CD4-positive, alpha-beta T cell treated with Interleukin-6 at 100 ng/mL for 8 hours (primary cell): ENCODE data around the gene CFAP157.

Experiments
- DNase-seq: peaks from one replicate; pipeline ENCODE4 v3.0.0-alpha.2; 2020; ENCODE audit warnings: mixed read lengths, low spot score

Gene CFAP157

DNA sequence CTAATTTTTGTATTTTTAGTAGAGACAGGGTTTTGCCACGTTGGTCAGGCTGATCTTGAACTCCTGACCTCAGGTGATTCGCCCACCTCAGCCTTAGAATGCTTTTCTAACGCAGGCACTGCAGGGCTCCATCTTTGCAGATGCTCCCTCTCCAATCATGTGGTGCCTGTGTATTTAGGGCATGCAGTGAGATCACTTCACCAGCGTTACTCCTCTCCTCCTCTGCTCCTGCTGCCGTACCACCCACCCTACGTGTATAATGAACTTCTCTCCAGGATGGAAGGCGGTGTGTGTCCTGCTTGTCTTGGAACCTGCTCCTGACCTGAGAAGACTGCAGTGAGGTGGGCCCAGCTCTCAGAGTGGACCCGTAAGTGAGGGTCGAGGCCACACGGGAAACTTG lies 13.6 kb upstream of the CFAP157 start:
- no peak for DNase-seq

GRCh38 chr9:127693697-127694096 lies 13.1 kb upstream of the CFAP157 start:
- no peak for DNase-seq

- no peak for DNase-seq
Observed at GRCh38 chr9:127694890-127695720, 11.7 kb upstream of the CFAP157 start.

DNA sequence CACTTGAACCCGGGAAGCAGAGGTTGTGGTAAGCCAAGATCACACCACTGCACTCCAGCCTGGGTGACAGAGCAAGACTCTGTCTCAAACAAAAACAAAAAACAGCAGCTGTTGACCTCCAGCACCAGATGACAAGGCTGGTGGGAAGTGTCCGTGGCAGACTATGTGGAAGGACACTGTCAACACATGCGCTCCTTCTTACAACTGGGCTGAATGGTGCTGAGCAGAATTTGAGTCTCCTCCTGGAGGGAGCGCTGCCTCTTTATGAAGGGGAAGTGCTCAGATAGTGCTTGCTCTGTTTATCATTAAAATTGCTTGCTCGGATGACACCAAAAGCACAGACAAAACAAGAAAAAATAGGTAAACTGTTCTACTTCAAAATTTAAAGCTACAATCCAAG lies 9.2 kb upstream of the CFAP157 start:
- no peak for DNase-seq

- no peak for DNase-seq
Observed at GRCh38 chr9:127698386-127698785, 8.4 kb upstream of the CFAP157 start.

- peak; percentile 86 for DNase-seq
Observed at GRCh38 chr9:127698985-127699670, 7.7 kb upstream of the CFAP157 start.

DNA sequence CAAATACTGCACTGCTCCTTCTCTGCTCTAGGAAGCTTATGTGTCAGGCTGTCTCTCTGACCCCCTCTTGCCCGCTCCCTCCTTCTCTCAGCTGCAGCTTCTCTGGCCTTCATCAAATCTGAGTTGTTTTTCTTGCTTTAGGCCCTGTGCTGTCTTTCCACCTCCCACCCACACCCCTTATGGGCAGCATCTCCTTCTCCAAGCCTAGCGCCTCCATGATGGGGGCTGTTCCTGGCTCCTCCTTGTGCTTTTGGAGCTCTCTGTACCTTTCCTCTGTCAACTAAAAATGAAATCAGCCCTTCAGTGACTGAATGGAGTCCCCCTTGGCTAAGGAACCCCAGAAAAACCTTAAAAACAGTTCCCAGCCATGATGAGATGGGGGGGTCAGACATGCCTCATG lies 6.6 kb upstream of the CFAP157 start:
- no peak for DNase-seq

DNA sequence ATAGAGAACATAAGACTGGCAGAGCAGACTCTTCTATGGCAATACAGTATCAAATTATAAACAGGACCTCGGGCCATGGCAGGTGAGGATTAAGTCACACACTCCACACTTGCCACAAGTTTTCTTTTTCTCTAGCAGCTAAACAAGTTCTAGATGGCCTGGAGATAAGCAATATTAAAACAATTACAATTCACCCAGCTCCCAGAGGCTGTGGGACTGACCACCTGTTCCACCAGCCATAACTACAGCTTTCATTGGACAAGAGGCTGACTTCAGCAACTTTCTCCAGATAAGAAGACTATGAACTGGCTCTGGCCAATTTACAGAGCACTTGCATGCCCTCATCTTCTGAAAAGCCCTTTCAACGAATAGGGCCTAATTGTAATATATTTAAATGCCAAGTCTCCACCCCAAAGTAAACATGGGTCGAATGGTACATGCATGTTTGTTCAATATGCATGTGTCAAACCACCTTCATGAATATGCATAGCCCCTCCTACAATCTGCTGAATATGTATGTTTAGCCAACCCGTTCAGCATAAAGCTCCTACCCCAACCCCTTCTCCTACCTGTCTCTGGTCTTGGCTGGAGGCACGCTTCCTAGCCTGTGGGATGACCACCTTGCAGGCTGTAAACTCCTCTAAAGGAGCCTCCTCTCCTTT lies 6.1 kb upstream of the CFAP157 start:
- DNase-seq, result no peak

- no peak for DNase-seq
Observed at GRCh38 chr9:127703289-127703946, 3.4 kb upstream of the CFAP157 start.

DNA sequence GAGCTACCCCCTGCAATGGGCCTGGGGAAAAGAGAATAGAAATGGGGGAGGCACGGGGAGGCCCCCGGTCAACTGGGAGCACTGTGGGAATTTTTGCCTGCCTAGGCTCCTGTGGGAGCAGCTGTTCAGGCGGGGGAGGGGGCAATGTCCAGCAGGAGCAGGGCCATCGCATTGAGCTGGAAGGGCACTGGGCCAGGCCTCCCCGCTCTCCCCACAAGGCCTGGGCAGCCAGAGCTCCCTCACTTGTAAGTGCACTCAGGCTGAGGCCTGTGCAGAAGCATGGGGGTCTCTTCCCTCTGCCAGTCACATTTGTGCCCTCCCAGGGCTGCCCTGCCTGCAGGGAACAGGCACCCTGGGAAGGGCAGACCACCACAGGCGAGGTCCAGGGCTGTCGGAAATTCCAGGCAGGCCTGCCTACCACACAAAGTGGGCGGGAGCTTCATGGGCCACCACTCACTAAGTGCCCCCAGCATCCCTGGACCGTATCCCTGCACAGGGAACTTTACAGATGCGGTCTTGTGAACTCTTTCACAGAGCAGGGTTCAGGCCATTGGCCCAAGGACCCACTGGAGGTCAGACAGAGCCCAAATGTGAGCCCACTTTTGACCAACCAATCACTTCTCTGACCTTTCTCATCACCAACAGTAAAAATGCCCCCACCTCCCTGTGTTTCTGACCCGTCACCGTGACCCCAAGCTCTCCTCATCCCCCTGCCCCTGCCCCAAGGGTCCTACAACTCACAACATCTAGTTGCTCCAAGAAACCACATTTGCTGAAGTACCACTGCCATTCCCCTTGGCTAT lies 1.0 kb upstream of the CFAP157 start:
- no peak for DNase-seq

- DNase-seq, result peak; percentile 37
Observed at GRCh38 chr9:127707766-127708165, 978 bp downstream of the CFAP157 start.

DNA sequence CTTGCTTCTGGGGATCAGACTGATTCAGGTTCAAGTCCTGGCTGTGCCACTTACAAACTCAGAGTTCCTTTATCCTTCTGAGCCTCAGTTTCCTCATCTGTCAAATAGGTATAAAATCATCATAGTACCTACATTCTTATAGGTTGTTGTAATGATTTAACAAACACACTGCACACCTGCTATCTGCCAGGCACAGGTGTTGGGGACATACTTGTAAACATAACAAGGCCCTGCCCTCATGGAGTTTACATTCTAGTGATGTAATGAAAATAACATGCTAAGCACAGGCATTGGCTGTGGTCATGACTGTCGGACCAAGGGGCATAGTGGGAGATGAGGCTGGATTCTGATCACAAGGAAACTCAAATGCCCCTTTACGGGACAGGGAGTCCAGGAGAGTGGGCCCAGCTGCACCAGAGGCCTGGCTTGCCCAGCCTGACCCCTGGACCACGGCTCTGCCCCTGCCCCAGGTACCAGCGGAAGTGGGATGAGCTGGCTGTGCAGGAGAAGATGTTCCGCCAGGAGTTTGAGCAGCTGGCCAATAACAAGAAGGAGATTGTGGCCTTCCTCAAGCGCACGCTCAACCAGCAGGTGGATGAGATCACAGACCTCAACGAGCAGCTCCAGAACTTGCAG lies 2.3 kb downstream of the CFAP157 start:
- DNase-seq, result no peak

- no peak for DNase-seq
Observed at GRCh38 chr9:127710204-127710783, 3.5 kb downstream of the CFAP157 start.

- DNase-seq, result no peak
Observed at GRCh38 chr9:127711226-127711701, 4.5 kb downstream of the CFAP157 start.

DNA sequence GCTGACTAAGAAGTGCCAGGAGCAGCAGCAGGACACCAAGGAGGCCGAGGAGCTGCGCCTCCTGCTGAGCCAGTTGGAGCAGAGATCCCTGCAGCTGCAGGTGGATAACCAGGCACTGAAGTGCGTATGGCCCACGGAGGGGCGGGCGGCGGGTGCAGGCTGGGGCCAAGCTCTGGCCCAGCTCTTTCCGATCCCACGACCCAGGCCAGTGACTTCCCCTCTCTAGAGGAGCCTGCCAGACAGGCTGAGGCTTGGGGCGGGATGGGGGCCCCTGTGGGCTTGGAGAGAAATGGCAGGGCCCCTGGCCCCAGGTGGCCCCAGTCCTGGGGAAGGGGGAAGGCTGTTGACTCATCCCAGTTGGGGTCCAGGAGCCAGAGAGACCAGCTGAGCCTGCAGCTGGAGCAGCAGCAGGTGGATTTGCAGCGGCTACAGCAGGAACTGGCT lies 5.1 kb downstream of the CFAP157 start:
- no peak for DNase-seq

DNA sequence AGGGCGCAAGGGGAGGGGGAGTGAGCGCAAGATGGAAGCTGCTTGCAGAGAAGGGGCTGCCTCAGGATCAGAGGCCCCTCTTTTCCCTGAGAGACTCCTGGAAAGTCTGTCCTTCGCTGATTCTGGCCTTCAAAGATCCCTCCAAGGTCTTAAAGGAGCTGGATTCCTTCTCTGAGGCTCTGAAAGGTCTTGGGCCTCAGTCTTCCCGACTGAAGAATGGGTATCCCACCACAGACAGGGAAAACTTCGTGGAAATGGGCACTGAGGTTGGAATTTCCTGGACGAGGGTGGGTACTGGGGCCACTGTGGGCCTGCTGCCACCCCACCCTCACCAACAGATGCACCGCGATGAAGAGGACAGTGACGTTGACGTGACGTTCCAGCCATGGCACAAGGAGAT lies 5.6 kb downstream of the CFAP157 start:
- no peak for DNase-seq

GRCh38 chr9:127712867-127713266 lies 6.1 kb downstream of the CFAP157 start:
- DNase-seq, result no peak

- DNase-seq, result no peak
Observed at GRCh38 chr9:127714020-127714750, 7.4 kb downstream of the CFAP157 start.

DNA sequence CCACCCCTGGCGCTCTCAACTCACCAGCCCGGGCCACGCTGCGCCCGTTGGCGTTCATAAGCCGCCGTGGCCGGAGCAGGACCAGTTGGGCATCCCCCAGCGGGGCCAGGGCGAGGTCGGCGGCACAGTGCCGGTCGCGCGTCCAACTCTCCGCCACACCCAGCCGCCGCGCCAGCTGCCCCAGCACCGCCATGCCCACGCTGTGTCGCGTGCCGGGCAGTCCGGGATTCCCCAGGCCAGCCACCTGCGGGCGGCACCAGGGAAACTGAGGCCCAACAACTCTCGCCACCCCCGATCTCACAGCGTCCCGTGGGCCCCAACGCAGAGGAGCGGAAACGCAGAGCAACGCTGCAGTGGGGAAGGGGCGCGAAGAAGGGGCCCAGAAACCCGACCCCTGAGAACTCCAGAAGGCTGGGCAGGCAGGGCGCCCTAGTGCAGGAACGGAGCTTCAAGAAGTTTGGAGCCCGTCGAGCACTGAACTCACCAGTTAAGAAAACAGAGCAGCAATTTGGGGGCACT lies 8.2 kb downstream of the CFAP157 start:
- no peak for DNase-seq
